HG03442 (cell line): Measurements from ENCODE around the gene NUCB1.
"Not testable (repeated sequence)": the region's sequence is repeated elsewhere in the genome, so short reads cannot be mapped to it uniquely, and the experiment has no call there.

Experiments used
- ATAC-seq: cut with Tn5 transposase; IDR thresholded peaks from one replicate; pipeline ENCODE4 v1.9.1; 2021; ENCODE audit warnings: mild to moderate bottlenecking, moderate library complexity; ENCODE audit not compliant: unreplicated experiment

NUCB1 gene

GRCh38 chr19:48899781-48900476, at the start of gene NUCB1:
TSS of gene NUCB1 (plus strand) at chr19:48900312. CDS start at chr19:48900797, 485 bp downstream.
- peak; percentile 82 for ATAC-seq

- ATAC-seq, result no peak
These were observed 47.8 kb upstream of the NUCB1 start for GRCh38 chr19:48852292-48852691.

GRCh38 chr19:48853483-48853882, 46.6 kb upstream of the NUCB1 start:
- no peak for ATAC-seq

- ATAC-seq, result no peak
These were observed 46.0 kb upstream of the NUCB1 start for GRCh38 chr19:48854103-48854502.

- ATAC-seq, result no peak
These were observed 43.2 kb upstream of the NUCB1 start for GRCh38 chr19:48856921-48857320.

- ATAC-seq, result no peak
These were observed 41.0 kb upstream of the NUCB1 start for GRCh38 chr19:48858984-48859710.

- ATAC-seq, result no peak
These were observed 40.2 kb upstream of the NUCB1 start for GRCh38 chr19:48859711-48860572.

- no peak for ATAC-seq
These were observed 38.8 kb upstream of the NUCB1 start for GRCh38 chr19:48861313-48861712.

GRCh38 chr19:48862827-48863226, 37.3 kb upstream of the NUCB1 start:
- no peak for ATAC-seq

GRCh38 chr19:48866692-48867091, 33.4 kb upstream of the NUCB1 start:
- no peak for ATAC-seq

- ATAC-seq, result no peak
These were observed 32.9 kb upstream of the NUCB1 start for GRCh38 chr19:48867123-48867745.

GRCh38 chr19:48867746-48868113, 32.4 kb upstream of the NUCB1 start:
- no peak for ATAC-seq

GRCh38 chr19:48868114-48868886, 31.8 kb upstream of the NUCB1 start, which contains the start of gene PLEKHA4:
TSS of gene PLEKHA4 (minus strand) at chr19:48868617. CDS start at chr19:48867620, 997 bp downstream.
- ATAC-seq, result no peak

GRCh38 chr19:48870048-48870447, 30.1 kb upstream of the NUCB1 start:
- no peak for ATAC-seq

- ATAC-seq, result not testable (repeated sequence)
These were observed 28.5 kb upstream of the NUCB1 start for GRCh38 chr19:48871471-48872181.

- ATAC-seq, result peak; percentile 41
These were observed 27.8 kb upstream of the NUCB1 start, which contains the start of gene PPP1R15A for GRCh38 chr19:48872182-48872883. TSS of gene PPP1R15A (plus strand) at chr19:48872421. CDS start at chr19:48873234, 813 bp downstream.

- no peak for ATAC-seq
These were observed 27.1 kb upstream of the NUCB1 start for GRCh38 chr19:48872884-48873475.
